Measurements from ENCODE around the gene GRIN1. TPM values are rescaled to one million over a fixed set of nuclear protein-coding genes. Genes with fewer than 3 reads are reported as not detected.

The GRIN1 gene
- total RNA-seq, 1 donor from 2014 or later: 0.53 TPM

- Histone ChIP-seq H3K36me3 (ENCODE audit: control insufficient read depth, insufficient read depth, low read length) (peaks cover 6% of the 10 kb centered on the region), H3K4me3 (ENCODE audit: low read depth, low read length) (peak overlapping the region; percentile 31), H3K27me3 (ENCODE audit: control insufficient read depth, insufficient read depth, low read length) (no peaks in the 10 kb centered on the region)
- DNase-seq (ENCODE audit: low read depth): peak; percentile 59
- peak; percentile 10 for TF ChIP-seq CTCF (IDR thresholded peaks at IDR 0.05; ENCODE audit: insufficient read depth, low read length, severe bottlenecking)
- peak; percentile 55 for FAIRE-seq
Measured at GRCh38 chr9:137217276-137218211, 78.6 kb downstream of the GRIN1 start.

- peaks cover 6% of the 10 kb centered on the region for H3K36me3 ChIP-seq (ENCODE audit: control insufficient read depth, insufficient read depth, low read length)
- no peaks in the 10 kb centered on the region for H3K27me3 ChIP-seq (ENCODE audit: control insufficient read depth, insufficient read depth, low read length)
- FAIRE-seq: no peak
- H3K4me3 ChIP-seq (ENCODE audit: low read depth, low read length): no peak overlapping the region
- no peak for DNase-seq (ENCODE audit: low read depth)
- no peak for TF ChIP-seq CTCF (IDR thresholded peaks at IDR 0.05; ENCODE audit: insufficient read depth, low read length, severe bottlenecking)
Measured at GRCh38 chr9:137218212-137218753, 79.3 kb downstream of the GRIN1 start.

Other genes starting within 250 kb of the GRIN1 start
- gene FBXW5, start 194.4 kb upstream of the GRIN1 start, total RNA-seq: 162 TPM in 2 replicates
- gene C8G, start 193.9 kb upstream of the GRIN1 start, total RNA-seq: 0.51 and 0.79 TPM in 2 replicates
- gene LCN12, start 186.9 kb upstream of the GRIN1 start, total RNA-seq: 0.13 TPM in 1 of 2 replicates, not detected in the other
- 0.26 TPM in 2 replicates for gene PTGDS, start 161.7 kb upstream of the GRIN1 start, total RNA-seq
- not detected in 2 replicates for gene LCNL1, start 156.2 kb upstream of the GRIN1 start, total RNA-seq
- gene PAXX, start 146.7 kb upstream of the GRIN1 start, total RNA-seq: 10.0 and 11.5 TPM in 2 replicates
- gene CLIC3, start 142.6 kb upstream of the GRIN1 start, total RNA-seq: 2.1 and 28.8 TPM in 2 replicates
- 5.5 and 9.9 TPM in 2 replicates for gene ABCA2, start 110.9 kb upstream of the GRIN1 start, total RNA-seq
- gene FUT7, start 107.1 kb upstream of the GRIN1 start, total RNA-seq: not detected in 2 replicates
- gene NPDC1, start 93.0 kb upstream of the GRIN1 start, total RNA-seq: 5.5 and 10.5 TPM in 2 replicates
- 0.79 and 1.2 TPM in 2 replicates for gene ENTPD2, start 85.1 kb upstream of the GRIN1 start, total RNA-seq
- 0.26 and 1.2 TPM in 2 replicates for gene SAPCD2, start 68.6 kb upstream of the GRIN1 start, total RNA-seq
- 2.0 and 3.2 TPM in 2 replicates for gene UAP1L1, start 61.6 kb upstream of the GRIN1 start, total RNA-seq
- 58.2 and 65.3 TPM in 2 replicates for gene MAN1B1, start 52.2 kb upstream of the GRIN1 start, total RNA-seq
- gene DPP7, start 24.4 kb upstream of the GRIN1 start, total RNA-seq: 45.1 and 66.6 TPM in 2 replicates
- gene LRRC26, start 30.9 kb downstream of the GRIN1 start, total RNA-seq: 0.26 and 2.0 TPM in 2 replicates
- gene TMEM210, start 32.9 kb downstream of the GRIN1 start, total RNA-seq: not detected in 2 replicates
- gene ANAPC2, start 49.4 kb downstream of the GRIN1 start, total RNA-seq: 20.5 and 23.2 TPM in 2 replicates
- gene SSNA1, start 49.5 kb downstream of the GRIN1 start, total RNA-seq: 97.9 and 127 TPM in 2 replicates
- 3.2 and 4.5 TPM in 2 replicates for gene TPRN, start 61.6 kb downstream of the GRIN1 start, total RNA-seq
- 38.0 and 39.2 TPM in 2 replicates for gene TMEM203, start 66.5 kb downstream of the GRIN1 start, total RNA-seq
- gene NDOR1, start 66.5 kb downstream of the GRIN1 start, total RNA-seq: 2.6 and 3.6 TPM in 2 replicates
- 0.38 TPM in 1 of 2 replicates, not detected in the other for gene RNF208, start 83.1 kb downstream of the GRIN1 start, total RNA-seq
- 3.9 and 23.2 TPM in 2 replicates for gene CYSRT1, start 86.0 kb downstream of the GRIN1 start, total RNA-seq
- under 0.01 and 1.2 TPM in 2 replicates for gene RNF224, start 88.3 kb downstream of the GRIN1 start, total RNA-seq
- not detected in 2 replicates for gene SLC34A3, start 91.7 kb downstream of the GRIN1 start, total RNA-seq
- gene TUBB4B, start 102.1 kb downstream of the GRIN1 start, total RNA-seq: 82.7 and 193 TPM in 2 replicates
- not detected in 2 replicates for gene STPG3, start 112.1 kb downstream of the GRIN1 start, total RNA-seq
- 59.8 and 67.9 TPM in 2 replicates for gene NELFB, start 116.2 kb downstream of the GRIN1 start, total RNA-seq
- 18.7 and 25.0 TPM in 2 replicates for gene TOR4A, start 138.6 kb downstream of the GRIN1 start, total RNA-seq
- 3.4 and 14.5 TPM in 2 replicates for gene NRARP, start 163.1 kb downstream of the GRIN1 start, total RNA-seq